Myocyte (in vitro differentiated cells): ENCODE measurements around the gene HOXA5. TPM values are rescaled to one million over a fixed set of nuclear protein-coding genes. Genes with fewer than 3 reads are reported as not detected.

Experiments used
- DNase-seq: peaks from one replicate; pipeline ENCODE4 v3.0.0-alpha.2; 2012; ENCODE audit warnings: low read depth
- total RNA-seq: library from RNA; depleted of rRNA; stranded (reverse); fragments of >200 nt; gene quantifications from 2 replicates; pipeline ENCODE4 v1.2.3, GENCODE V29; 2014

Gene HOXA5
- total RNA-seq, 1 donor from 2014 or later: 5.7 TPM

DNA sequence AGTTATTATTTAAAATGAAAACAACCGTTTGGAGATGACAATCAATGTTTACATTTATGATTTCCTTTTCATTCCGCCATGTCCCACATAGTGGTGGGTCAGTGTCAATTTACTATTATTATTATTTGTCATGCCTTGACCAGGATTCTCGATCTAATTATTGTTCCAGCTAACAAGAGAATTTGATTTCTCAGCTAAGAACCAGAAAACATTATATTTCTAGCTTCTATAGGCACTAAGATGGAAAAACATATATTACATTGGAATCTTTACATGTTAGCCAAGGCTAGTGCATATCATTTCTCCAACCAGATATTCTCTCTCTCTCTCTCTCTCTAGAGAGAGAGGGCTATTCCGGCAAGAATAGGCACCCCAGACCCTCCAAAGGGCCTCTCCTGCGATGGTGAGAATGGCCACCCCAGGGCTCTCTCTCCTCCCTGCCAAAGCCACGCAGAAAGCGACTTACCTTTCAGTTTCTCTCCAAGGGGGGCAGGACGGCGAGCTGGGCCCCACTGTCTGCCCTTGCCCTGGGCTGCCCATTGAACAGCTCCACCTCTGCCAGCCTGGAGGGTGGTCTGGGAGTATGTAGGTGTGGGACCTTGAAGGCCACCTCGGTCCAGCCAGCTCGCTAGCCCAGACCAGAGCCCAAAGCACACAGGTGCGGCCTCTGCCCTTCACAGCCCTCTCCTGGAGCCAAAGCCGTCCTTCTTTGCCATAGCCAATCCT lies 6.5 kb upstream of the HOXA5 start:
- no peak for DNase-seq

DNA sequence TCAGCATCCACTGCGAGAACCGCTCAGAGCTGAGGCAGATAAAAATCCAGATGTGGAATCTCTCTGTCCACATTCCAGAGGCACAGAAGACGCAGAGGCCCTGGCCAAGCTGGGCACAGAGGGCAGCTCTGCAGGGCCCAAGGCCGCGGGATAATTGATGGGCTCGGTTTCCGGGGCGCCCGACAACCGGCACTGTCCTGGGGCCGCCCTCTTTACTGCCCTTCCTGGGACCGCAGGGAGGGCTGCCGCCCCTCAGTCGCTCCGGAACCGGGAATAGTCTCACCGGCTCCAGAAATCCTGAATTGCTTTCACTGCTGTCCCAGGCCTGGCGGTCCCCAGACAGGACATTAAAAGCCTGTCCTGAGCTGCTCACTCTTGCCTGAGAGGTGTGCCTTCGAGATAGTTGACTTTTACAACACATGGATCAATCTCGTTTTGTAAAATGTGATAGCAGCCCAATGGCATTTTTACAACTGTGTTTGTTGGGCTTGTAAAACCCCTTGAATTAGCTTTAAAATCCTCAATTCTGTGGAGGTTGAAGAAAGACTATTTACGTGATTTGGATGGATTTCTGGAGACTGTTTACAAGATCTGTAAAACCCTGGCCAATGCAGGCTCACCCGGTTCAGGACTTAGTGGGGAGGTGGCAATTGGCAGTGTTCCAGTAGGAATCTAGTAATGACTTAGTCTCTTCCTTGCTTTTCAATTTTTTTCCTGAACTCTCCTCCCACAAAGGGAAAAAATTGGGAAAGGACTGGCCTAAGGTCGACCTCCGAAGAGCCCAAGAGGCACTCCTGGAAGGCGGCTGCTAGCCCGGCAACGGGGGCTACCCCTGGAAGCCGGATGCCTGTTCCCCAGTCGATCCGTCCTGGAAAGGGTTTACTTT lies 5.5 kb upstream of the HOXA5 start:
- no peak for DNase-seq

DNA sequence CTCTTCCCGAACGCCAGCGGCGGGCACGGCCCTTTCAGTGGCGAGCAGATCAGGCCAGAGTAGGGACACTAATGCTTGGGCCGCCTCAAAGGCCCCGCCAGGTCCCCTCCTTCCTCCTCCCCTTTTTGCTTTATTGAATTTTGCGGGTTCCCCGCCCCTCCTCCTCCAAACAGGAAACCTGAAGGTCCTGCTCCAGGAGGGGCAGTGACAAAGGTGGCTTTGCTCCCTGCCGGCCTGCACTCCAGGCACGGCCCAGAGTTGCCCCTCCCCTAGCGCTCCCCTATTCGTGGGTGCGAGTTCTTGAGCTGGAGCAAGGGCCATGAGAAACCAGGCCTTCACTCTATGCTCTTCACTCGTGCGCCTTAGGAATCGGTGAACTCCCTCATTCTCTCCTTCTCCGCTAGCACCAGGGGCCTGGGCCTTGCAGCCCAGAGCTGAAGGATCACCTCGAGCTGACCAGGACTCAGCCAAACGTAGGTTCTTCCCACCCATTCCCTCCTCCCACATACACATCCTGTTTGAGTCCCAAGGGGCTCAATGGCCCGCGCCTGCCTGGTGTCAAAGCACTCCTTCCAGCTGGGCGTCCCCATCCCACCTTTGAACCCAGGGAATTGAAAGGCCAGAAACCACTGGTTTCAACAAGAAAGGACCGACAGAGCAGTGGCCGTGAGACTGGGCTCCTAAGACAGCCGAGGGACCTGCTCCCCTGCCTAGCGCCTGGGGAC lies 4.7 kb upstream of the HOXA5 start:
- DNase-seq: no peak

DNA sequence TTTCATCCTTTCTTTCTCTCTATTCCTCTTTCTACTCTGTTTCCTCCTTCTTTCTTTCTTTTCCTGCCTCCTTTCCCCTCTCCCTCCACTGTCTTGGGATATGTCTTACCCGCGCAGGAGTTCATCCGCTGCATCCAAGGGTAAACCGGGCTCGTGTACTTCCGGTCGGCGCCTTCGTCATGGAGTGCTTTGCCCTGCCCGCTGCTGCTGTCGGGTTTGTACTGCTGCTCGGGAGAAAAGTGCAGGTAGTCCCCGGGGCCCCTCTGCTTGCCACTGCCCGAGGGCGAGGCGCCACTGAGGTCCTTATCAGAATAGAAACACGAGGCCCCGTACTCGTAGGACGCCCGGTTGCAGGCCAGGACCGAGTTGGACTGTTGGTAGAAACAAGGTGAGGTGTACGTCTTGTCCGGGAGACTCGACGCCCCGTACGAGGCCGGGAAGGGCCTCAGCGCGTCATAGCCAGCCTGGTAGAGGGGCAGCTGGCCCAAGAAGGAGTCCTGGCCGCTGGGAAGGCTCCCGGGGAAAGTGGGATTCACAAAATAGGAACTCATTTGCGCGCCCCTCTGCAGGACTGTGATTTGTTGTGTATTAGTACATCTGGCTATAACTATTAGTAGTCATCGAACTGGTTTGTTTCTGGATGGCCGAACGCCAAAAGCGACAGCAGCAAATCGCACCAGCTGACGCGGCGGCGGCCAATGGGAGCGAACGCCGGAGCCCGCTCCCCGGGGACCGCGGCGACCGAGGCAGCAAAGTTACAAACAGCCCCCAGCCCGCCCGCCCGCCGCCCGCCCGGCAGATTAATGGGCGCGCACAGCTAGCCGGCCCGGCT lies 3.9 kb upstream of the HOXA5 start, which contains the start of gene HOXA6:
HOXA6 (minus strand) TSS at position 576 of the 832 bp plus-strand sequence; CDS start at position 551, 25 bp downstream.
- DNase-seq: no peak

GRCh38 chr7:27146491-27147198 lies 3.2 kb upstream of the HOXA5 start:
- no peak for DNase-seq

DNA sequence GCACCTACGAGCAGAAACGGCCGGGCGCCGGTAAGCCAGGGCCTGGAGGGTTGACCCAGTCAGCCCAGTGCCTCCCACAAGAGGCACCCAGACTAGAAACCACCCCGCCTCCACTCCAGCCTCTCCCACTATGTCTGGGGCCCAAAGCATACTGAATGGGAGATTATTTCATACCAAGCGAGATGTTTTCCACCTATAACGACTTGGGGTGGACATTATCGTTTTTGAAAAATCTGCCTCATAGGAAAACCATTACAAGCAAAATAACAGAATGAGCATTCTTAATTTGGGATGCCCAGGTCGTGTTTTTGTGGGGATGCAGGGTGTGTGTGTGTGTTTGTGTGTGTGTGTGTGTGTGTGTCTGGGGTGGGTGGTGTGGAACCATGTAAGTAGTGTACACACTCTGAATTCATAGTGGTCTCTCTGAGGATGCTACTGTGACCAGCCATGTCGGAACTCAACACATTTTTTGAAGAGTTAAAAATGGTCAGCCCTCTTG lies 2.5 kb upstream of the HOXA5 start:
- no peak for DNase-seq

GRCh38 chr7:27145165-27145913 lies 1.9 kb upstream of the HOXA5 start:
- no peak for DNase-seq

GRCh38 chr7:27144781-27145164 lies 1.3 kb upstream of the HOXA5 start:
- DNase-seq: no peak

DNA sequence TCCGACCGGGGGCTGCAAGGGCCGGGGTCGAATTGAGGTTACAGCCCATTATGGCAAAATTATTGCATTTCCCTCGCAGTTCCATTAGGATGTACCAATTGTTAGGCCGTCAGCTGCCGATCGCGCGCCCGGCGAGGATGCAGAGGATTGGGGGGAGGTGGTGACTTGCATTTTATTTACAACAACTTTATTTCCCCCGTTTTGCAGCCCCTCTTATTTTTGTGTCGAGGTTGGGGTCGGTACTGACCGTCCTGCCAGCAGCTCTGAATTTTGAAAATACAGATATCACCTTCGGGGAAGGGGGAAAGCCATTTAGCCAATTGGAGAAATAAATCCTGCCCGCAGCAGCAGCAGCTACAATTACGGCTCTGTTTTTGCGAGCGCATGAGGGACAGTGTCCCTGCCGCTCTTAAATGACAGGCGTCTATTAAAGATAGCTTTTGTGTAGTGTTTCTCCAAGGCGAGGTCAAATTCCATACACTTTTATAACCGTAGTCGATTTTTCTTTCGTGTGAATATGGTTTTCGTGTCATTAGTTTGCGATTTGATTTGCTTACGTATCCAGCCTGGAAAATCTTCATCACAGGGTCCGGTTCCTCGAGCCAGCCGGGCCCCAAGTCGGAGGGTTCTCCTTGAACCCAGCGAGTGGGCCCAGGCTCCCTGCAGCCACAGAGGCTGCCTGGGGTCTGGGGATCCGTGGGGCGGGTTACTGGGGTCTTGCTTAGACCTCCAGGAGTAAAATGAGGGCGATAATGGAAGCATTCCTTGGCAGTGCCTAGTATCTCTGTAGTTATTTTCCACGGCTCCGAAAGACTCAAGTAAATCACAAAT lies 684 bp upstream of the HOXA5 start:
- DNase-seq: no peak

DNA sequence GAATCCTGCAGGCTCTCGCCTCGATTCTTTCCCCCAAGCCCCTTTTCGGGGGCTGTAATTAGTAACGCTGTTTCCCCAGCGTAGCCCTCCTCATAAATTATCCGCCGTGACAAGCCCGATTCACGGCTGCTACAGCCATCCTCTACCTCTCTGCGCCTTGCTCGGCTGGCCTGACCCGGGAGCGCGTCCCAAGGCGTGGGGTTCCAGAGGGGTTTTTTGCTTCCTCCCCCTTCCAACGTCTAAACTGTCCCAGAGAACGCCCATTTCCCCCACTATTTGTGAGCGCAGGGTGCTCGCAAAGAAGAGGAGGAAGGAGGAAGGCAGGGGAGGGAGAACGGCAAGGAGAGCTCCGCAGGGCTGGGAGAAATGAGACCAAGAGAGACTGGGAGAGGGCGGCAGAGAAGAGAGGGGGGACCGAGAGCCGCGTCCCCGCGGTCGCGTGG lies 880 bp downstream of the HOXA5 start:
- no peak for DNase-seq

DNA sequence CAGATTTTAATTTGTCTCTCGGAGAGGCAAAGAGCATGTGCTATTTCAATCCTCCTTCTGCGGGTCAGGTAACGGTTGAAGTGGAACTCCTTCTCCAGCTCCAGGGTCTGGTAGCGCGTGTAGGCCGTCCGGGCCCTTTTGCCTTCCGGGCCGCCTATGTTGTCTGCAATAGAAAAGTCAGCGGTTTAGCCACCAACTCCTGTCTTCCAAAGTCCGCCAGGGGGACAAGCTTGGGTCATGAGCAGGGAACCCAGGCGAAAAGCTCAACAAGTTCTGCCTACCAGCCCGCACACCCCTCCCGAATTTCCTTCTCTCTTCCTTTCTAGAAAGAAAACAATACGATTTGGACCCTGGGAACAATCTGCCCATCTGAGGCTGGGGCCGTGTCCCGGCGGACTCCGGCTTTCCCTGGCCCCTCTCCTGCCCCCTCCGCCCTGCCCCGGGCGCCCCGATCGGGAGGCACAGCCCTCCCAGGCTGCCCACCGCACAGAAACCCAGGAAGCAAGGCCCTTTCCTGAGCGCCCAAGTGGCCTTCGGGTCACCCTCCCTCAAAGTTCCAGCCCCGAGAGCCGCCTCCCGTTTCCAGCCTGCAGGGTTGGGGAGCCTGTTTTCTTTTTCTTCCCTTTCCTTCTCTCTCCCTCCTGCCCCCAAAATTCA lies 1.4 kb downstream of the HOXA5 start:
- DNase-seq: peak; percentile 83

GRCh38 chr7:27141137-27141922 lies 2.2 kb downstream of the HOXA5 start:
- DNase-seq: no peak

DNA sequence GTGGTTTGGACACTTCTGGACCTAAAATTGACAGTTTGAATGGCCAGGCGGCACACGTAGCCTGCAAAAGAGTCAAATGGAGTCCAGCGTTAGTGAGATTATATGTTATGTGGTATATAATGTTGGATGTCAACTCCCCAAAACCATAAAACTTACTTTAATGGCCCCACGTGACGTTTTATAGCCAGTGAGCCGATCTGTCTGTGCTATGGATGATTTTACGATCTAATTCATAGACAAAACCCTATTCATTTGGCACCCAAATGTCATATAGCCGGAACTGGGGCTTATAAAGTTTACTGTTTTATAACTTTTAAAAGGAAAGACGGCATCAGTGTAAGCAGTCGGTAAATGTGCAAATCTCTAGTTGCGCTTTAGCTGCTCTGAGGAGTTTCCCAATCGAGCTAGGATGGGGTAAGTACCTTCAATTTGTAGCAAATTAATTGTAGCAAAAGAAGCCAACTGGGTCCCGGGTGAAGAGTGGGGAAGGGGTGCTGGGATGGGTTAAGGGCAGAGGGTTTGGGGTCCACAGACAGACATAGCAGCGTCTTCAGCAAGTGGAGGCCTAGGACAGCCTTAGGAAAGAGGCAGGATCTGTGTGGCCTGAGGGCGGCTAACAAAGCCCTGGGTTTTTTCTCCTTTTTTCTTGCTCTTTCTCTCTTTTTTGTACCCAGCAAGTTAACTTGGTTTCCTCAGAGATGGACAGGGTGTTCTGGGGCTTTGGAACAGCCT lies 3.2 kb downstream of the HOXA5 start:
- DNase-seq: no peak

DNA sequence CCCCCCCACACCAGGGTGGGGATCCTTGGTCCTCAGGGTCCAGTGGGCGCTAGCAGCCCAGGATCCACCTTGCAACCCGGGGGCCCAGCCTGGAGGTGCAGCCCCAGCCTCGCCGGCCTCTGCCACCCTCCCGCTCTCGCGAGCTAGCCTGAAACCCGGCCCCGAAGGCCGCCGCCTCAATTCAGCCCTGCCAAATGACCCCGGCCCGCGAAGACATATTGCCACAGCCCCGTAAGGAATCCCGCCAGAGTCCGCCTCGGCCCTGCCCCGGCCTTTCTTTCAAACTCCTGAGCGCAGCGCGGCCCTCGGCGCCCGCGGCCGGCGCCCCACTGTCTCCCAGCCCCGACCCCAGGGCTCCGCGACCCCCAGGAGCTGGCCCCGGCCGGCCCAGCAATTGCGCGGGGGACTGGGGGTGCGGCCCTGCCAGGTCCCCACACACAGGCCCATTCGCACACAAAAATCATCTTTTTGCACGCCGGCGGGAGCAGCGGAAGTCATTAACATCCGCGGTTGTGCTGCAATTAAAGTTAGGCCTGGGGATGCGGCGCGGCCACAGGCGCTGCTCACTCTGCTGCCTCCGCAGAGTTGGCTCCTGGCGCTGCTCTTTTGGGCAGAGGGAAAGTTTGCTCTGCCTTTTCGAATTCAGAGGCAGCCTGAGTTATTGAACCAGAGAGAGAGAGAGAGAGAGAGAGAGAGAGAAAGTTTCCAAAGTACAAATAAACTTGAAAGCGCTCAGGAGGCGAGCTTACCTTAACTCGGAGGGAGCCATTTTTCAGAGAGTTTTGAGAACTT lies 4.0 kb downstream of the HOXA5 start:
- DNase-seq: no peak

DNA sequence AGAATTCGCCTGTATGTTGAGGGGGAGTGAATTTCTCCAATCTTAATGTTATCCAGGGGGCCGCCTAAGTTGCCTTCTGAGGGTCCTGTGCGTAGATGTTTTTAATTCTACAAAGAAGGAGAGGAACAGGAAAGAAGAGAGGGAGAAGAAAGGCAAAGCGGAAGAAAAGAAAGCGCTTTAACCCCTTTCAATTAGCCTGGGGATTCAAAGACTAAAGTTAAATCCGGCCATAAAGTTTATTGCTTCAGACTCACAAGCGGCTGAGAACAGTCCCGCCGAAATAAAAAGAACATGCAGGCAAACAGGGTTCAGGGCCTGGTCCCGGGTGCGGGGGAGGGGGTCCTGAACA lies 4.5 kb downstream of the HOXA5 start:
- no peak for DNase-seq

DNA sequence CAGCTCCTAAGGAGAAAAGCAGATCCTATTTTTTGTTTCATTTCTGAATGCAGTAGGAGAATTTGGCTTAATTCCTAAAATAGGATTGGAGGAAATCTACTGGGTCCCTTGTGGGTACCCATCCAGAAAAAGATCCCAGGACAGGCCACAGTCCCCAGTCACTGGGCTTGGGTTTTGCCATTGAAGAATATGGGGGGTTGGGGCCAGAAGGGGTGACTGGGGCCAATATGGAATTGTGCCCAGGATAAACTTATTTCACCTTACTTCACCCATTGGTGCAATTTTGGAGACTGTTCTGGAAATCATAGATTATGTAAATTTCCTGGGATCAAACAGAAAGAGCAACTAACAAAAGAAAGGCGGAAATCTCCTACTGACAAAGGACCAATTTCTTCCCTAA lies 5.0 kb downstream of the HOXA5 start:
- no peak for DNase-seq
